ENCODE results near the gene CD7.
A peak's percentile ranks its signal among the peaks of the same experiment; 100 is the strongest.

Gene CD7

DNA sequence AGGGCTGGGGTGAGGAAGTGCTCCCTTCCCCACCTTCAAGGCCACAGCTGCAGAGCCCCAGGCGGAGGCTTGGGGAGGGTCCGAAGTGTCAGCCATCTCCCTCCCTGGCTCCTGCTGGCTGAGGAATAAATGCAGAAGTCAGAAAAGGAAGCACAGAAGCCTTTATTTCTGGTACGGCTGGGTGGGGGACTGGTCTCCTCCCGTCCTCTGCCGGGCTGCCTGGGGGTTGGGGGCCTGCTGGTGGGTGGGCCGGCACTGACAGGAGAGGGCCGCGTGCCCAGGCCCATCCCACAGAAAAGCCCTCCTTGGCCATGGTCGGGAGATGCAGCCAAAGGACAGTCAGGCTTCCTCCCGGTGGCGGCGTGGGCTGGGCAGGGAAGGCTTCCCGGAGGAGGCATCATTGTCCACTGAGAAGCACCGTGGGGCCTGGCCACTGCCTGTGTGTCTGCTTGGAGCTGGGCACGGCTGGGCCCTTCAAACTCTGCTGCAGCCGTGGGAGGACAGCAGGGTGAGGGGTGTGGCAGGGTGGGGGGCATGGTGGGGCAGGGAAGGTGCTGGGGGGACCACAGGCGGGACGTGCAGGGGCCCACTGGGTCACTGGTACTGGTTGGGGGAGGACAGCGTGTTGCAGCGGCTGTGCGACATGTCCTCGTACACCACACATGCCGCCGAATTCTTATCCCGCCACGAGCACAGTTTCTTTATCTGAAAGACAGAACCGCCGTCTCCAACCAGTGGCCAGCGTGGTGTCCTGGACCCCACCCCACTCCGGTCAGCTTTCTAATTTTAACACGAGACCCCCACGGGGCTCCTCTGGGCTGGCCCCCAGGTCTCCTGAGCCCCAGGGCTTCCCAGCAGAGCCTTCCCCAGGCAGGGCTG lies 2.4 kb downstream of the CD7 start:
- DNase-seq (ENCODE audit: low read depth in 2 of 2) = no peak

DNA sequence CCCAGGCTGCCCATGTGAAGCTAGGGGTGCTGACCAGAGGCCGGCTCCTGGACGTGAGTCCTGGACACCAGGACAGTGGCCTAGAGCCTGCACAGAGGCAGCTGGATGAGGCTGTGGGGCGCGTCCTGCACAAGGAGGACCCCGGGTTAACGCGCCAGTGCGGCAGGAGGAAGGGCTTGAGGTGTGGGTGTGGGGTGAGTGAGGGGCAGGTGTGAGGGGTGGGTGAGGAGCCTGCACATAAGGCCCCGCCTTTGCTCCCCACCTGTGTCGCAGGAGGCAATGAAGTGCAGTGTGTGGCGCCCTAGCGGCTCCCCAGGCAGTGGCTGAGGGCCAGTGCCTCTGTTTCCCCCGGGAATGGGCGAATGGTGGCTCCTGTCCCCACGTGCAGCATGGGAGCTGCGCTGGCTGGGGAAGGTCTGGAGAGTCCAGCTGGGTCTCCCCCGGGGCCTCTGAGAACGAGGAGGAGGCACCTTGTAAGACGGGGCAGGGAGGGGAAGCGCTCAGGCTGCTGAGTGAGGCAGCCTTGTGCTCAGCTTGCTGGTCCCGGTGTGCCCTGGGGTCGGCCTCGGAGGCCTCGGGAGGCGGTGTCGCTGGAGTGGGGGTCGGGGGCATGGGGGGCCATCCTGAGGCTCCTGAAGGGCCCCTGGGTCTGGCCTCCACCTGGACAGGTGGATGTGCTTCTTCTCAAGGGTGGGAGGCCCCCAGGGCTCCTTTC lies 3.2 kb downstream of the CD7 start:
- no peak for DNase-seq (ENCODE audit: low read depth in 2 of 2)

DNA sequence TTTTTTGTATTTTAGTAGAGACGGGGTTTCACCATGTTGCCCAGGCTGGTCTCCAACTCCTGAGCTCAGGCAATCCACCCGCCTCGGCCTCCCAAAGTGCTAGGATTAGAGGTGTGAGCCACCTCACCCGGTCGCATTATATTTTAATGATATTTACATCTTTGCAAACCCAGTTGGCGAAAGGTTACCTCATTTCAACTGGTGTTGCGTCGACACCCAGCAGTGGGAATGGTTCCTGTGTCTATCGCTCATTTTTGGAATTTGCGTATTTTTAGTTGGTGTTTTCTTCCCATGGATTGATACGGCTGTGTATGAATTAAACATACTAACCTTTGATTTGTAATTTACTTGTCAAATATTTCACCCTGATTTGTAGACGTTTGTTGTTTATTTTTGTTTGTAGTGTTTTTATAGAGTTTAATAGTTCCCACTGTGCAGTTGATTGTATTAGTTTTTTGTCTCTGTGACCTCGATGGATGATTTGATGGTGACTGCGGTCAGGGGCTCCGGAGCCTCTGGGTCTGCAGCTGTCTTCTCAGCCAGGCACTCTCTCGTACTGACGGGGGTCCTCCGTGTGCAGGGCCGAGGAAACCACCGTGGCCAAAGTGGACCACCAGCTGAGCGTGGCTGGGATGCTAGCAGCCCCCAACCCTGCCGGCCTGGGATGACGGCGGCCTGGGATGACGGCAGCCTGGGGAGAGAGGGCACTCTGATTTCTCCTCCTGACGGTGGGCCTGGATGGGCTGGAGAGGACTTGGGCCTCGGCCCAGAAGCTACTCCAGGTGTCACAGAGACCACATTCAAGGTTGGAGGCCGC lies 4.0 kb downstream of the CD7 start:
- no peak for DNase-seq (ENCODE audit: low read depth in 2 of 2)

DNA sequence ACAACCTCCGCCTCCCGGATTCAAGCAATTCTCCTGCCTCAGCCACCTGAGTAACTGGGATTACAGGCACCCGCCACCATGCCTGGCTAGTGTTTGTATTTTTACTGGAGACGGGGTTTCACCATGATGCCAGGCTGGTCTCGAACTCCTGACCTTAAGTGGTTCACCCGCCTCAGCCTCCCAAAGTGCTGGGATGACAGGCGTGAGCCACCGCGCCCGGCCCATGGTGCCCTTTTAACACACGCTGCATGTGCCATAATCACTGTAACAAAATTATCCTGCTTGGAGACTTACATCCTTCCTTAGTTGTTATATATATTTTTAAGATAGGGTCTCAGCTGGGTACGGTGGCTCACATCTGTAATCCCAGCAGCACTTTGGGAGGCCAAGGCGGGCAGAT lies 5.4 kb downstream of the CD7 start:
- DNase-seq (ENCODE audit: low read depth in 2 of 2) = no peak

DNA sequence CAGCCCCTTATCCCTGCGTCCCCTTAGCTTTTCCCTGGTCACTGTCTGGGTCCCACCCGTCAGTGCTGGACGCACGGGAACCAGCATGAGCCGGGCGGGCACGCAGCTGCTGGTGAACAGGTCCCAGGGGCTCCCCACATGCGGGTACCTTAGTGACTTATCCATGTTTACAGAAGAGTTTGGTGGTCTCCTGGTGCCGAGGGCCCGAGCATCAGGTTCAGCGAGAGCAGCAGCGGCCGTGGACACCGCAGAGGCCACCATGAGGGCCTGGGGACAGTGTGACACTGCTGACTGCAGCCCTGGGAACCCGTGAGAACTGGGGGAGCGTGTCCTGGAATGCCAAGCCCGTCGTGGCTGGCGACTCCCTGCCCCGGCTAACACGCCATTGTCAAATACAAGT lies 6.5 kb downstream of the CD7 start:
- no peak for DNase-seq (ENCODE audit: low read depth in 2 of 2)

DNA sequence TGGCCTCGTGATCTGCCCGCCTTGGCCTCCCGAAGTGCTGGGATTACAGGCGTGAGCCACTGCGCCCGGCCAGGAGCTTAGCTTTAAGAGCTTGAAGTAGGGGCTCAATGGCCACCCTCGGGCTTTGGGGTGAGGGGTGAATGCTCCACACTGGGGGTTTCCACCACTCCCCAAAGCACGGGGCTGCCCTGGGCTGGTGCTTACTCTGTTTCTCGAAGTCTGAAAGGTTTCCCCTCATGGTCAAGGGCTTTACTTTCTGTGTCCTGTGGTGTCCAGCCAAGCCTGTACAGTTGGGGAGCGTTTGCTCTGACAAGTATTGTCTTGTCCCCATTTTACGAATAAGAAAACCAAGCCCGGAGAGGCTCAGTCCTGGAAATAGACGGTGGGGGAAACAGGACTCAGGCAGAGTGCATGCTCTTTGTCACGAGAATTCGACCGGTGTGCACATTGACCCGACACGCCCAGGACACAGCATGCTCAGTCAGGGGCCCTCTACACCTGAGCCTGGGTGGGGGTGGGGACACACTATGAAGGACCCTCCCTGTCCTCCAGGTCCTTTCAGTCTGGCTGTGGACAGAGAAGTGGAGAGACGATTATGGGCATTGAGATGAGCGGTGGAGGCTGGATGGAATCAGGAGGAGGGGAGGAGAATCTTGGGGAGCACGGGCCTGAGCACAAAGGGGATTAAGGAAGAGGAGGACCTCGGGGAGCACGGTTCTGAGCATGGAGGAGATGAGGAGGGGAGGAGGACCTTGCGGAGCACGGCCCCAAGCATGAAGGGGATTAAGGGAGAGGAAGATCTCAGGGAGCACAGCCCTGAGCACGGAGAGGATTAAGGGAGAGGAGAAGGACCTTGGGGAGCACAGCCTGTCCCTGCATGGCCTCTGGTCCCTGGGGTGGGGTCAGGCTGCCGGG lies 7.5 kb downstream of the CD7 start:
- no peak for DNase-seq (ENCODE audit: low read depth in 2 of 2)

DNA sequence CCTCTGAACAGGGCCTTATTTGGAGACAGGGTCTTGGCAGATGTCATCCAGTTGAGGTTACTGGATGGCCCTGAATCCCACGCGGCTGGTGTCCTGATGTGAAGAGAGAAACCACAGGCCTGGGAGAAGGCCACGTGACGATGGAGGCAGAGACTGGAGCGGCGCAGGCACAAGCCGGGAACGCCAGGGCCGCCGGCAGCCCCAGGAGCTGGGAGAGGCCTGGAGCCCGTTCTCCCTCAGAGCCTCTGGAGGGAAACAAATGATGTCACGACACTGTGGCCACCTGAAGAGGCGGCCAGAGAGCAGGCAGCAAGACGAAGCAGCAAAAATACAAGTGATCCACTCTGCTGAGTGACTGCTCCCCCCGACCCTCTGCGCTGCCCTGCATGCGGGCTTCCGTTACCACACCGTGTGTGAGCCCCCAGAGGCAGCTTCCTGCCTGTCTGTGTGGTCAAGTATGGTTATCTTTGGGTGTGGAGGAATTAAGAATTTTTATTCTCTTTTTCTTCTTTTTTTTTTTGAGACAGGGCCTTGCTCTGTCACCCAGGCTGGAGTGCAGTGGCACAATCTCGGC lies 11.6 kb downstream of the CD7 start:
- no peak for DNase-seq (ENCODE audit: low read depth in 2 of 2)

DNA sequence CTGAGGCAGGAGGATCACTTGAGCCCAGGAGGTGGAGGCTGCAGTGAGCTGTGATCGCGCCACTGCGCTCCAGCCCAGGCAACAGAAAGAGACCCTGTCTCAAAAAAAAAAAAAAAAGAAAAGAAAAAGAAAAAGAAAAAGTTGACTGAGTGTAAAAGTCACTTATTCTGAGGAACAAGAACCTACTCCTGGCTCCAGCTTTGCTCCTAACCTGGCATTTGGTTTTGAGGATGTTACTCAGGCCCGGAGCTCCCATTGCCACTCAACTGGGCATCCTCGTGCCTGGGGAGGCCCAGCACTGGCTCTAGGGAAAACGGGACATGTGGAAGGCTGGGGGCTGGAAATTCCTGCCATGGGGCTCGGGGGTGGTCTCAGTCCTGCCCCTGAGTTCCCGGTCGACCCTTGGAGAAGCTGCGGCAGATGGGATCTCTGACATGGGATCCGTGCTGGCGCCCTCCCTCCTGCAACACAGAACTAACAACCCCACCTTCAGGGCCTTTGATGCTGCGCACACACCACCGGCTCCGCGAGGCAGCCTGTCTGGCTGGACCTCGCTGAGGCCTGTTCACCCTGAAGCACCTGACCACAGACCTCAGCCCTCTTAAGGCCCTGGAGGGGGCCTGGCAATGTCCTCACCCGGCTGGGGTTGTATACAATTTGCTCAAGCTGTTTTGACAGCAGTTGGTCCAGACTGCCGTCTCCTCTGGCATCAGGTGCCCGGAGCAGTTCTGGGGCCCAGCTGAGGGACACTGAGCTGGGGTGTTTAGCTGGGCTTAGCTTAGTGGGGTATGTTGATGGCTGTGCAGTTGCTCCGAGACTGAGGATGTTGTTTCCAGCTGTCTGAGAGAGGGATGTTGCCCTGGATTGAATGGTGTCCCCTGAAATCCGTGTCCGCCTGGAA lies 12.3 kb downstream of the CD7 start:
- no peak for DNase-seq (ENCODE audit: low read depth in 2 of 2)

DNA sequence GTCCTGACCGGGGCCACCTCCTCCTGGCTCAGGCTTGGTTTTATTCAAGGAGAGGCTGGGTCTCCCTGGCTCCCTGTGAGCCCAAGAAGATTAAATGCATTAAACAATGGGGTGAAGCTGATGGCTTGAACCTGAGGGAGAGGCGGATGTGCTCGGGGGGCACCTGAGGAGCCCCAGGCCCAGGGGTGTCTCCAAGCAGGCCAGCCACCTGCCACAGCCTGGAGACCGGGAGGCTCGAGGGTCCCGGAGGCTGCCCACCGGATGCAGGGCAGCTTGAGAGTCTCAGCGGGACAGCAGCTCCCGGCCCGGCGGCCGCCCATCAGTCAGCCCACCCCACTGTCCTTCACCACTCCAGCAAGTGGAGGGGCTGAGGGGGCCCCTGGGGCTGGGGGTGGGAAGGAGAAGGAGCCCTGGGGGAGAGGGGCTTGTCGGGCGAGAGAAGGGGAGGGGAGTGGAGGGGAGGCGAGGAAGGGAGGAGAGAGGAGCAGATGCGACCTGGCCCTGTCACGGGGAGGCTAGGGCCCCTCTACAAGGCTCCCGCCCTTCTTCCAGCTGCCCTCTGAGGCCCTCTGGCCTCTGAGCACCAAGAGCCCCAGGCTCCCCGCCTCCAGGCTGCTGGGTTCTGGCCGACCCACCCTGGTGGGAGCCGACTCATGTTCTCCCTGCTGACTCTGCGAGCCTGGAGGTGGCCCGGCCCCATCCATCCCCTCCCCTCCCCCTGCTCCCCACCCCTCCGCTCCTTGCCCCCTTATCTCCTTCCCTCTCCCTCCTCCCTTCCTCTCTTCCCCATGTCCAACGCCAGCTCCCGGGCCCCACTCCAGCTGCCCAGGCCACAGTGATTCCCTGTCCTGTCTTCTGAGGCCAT lies 13.2 kb downstream of the CD7 start:
- no peak for DNase-seq (ENCODE audit: low read depth in 2 of 2)

DNA sequence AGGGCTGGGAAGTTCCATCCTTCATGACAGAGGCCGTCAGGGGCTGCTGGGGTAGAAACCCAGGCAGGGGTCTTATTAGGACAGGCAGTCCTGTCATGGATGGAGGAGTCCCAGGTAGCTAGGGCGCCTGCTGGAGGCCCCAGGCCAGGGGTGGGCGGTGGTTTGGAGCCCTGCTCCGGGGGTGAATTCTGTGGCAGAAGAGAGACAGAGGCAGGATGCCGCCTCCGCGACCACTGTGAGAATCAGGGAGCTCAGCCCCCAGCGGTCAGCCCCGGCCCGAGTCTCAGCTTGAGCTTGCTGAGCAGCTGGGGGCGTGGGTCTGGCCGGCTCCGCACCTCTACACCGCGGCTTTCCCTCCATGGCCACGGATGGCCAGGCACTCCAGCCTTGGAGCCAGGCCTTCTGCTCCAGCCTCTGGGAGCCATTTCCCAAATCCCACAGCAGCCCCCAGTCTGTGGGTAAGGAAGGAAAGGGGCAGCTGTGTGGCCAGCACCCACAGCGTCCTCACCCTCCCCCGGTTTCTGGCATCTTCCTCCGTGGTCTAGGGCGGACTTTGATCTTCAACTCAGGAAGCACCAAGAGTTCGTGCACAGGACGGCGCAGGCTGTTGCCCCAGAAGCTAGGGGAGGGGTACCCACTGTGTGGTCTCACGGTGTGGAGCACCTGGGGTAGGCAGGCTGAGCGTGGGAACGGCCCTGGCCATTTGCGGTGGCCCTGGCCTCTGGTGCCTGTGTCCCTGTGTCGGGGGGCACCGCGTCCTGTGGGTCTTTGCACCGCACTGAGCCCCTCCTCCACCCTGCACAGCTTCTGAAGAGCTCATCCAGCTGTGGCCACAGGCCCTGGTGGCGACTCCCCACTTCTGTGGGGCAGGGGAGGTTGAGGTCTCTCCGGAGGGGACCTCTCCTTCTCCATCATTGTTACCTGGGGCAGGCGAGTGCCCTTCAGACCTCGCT lies 14.1 kb downstream of the CD7 start:
- no peak for DNase-seq (ENCODE audit: low read depth in 2 of 2)

DNA sequence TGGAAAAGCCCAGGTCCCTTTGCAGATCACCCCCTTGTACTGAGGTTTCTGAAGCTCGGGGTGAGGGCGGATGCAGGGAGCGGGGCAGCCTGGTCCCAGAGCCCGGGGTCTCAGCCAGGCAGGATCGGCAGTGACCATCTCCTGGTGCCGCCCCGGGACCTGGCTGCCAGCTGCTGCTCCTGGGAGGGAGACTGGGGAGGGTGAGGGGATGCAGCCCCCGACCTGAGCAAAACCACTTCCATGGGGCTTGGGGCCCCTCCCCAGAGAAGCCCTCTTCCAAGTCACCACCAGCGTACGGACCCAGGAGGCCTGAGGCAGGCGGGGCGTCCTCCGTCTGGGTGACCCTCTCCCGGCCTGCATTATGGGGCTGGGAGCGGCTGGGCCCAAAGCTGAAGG lies 14.8 kb downstream of the CD7 start:
- no peak for DNase-seq (ENCODE audit: low read depth in 2 of 2)

DNA sequence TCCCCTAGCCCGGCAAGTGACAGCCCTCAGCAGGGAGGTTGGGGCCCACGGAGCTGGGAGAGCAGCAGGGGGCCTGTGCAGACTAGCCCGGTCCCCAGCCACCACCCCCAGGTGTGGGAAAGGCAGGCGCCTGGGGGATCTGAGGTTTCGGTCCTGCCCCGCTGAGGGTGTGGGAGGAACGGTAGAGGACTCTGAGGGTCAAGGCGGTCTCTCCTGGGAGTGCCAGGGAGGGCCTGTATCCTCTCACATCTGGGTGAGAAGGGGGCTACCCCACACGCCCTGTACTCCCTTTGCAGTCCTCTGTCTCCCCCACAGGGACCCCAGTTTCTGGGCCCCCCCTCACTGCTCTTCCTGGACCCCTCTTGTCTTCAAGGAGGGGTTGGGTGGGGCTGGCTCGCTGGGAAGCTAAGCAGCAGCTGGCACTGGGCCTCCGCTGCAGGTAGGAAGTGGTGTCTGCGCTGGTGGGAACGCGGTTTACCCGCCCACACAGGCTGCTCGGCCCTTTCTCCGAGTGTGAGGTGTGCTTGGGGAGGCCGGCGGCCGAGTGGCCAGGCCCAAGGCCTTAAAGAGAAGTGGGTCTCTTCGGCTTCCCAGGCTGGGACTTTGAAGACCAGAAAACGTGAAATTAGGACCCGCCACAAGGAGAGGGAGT lies 15.4 kb downstream of the CD7 start:
- DNase-seq (ENCODE audit: low read depth in 2 of 2) = peak; percentile 63 to 69

DNA sequence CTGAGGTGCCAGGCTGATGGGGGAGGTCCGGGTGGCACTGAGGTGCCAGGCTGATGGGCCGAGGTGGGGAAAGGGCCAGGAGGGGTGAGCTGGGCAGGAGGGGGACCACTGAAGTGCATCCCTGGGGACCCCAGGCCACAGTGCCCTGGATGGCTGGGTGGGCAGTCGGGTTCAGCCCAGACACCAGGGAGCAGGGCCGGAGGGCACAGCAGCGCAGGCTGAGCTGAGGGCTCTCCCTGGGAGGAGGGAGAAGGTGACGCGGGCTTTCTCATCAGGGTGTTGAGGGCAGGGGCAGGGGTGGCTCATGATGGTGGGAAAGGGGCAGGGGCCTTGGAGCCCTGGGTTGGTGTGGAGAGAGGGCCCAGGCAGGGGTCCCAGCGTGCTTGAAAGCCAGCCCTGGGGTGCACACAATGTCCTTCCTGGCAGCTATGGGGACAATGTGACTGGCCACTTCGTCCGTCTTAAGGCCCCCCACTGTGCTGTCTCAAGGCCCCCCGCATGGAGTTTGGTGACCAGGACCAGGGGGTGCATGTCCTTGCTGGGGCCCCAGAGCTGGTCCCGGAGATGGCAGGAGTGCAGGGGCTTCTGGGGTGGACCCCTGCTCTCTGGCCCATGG lies 16.0 kb downstream of the CD7 start:
- no peak for DNase-seq (ENCODE audit: low read depth in 2 of 2)

DNA sequence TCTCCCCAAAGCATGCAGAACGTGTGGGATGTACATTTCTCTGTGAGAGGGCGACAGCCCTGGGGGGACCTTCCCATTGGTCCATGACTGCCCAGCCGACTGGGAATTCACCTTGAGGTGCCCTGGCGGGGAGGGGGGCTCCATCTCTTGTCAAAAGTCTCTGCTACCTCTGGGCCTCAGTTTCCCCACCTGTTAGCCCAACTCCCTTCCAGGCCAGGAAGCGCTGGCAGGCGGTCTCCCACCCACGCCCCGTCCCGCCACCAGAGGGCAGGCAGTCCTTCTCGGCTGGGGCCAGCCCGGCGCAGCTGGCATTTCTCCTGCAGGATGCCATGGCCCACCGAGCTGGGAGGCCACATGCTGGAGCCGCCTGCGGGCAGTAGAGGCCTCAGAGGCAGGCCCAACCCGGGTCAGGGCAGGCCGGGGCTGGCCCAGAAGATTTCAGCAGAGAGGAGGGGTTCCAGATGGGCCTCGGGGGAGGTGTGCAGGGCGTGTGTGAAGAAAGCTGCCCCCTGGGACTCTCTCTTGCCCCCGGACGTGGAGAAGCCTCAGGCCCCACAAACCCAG lies 16.6 kb downstream of the CD7 start:
- peak; percentile 57 to 61 for DNase-seq (ENCODE audit: low read depth in 2 of 2)

DNA sequence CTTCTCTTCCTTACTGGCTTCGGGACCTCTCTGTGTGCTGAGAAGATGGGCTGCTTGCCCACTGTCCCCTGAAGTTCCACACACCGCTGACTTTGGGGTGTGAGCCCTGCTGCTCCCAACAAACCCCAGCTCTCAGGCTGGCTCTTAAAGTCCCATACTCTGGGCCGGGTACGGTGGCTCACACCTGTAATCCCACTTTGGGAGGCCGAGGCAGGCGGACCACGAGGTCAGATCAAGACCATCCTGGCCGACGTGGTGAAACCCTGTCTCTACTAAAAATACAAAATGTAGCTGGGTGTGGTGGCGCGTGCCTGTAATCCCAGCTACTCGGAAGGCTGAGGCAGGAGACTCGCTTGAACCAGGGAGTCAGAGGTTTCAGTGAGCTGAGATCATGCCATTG lies 17.2 kb downstream of the CD7 start:
- DNase-seq (ENCODE audit: low read depth in 2 of 2) = no peak

DNA sequence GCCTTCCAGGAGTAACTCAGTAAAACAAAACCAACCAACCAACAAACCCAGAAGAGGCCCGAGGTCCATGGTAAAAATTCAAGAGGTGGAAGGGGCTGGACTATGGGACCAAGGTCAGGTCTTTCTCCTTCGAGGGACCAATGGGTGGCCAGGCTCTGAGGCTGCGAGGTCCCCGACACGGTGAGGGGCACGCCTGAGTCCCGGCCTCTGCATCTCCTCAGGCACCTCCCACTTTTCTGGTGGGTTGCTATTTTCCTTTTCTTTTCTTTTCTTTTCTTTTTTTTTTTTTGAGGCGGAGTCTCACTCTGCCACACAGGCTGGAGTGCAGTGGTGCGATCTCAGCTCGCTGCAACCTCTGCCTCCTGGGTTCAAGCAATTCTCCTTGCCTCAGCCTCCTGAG lies 18.0 kb downstream of the CD7 start:
- peak in 1 of 2 donors; percentile 62 for DNase-seq (ENCODE audit: low read depth in 2 of 2)

Measured in stimulated activated CD8-positive, alpha-beta memory T cell treated with anti-CD3 and anti-CD28 coated beads, Interleukin-15, amount 100 ng/mL, for 48 hours (primary cell).